SKM-1 treated with dmso at 0.1 percent for 144 hours (cell line): ENCODE results near the gene MPZL2.

Source experiments
- DNase-seq: peaks from one replicate; lab custom pipeline; 2025; ENCODE audit not compliant: unreplicated experiment; lab: John Stamatoyannopoulos, UW

MPZL2 gene

GRCh38 chr11:118243993-118244762, 19.9 kb downstream of the MPZL2 start:
- DNase-seq: no peak

DNA sequence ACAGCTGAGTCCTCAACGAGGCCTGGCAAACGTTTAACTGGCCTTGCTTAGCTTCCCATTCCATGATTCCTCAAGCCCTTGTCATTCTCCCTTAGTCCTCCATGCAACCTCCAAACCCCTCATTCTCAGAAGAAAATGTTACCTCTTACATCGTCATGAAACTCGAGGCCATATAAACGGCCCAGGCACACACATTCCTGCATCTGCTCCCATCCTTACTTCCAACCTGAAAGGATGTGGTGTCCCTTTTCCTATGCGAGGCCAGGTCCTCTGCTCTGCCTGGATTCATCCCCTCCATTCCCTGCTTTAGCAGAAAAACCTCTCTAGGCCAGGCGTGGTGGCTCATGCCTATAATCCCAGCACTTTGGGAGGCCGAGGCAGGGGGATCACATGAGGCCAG, 20.9 kb downstream of the MPZL2 start:
- no peak for DNase-seq

GRCh38 chr11:118241764-118242098, 22.4 kb downstream of the MPZL2 start:
- no peak for DNase-seq

GRCh38 chr11:118240999-118241763, 22.9 kb downstream of the MPZL2 start:
- DNase-seq: peak; percentile 85

DNA sequence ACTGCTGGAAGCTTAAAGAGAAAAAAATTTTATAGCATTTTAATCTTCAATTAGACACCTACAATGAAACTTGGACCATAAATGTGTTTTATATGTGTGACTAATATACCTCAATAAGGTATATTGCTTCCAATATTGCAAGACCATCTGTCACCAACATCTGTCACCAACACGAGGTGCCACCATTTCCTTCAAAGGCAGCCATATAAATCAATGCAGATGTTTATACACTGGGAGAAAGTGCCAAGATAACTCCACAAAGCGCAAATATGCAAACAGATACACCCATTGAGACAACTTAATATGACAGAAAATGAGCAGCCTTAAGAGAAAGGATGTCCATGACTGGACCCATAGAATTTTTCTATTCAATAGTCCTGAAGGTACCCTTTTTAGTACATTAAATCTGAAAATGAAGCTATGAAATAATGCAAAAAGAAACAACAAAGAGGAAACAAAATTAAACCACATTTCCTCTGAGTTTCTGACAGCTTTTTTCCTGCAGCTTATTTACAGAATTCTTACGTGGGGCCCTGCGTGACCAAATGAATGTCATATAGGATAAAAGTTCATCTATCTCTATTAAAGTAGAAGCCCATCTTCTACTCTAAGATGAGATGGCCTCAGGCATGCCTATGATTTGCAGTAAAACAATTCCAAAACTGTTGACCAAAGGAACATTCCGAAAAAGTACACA, 24.4 kb downstream of the MPZL2 start:
- no peak for DNase-seq

- peak; percentile 47 for DNase-seq
These were observed 25.2 kb downstream of the MPZL2 start for GRCh38 chr11:118238929-118239328.

DNA sequence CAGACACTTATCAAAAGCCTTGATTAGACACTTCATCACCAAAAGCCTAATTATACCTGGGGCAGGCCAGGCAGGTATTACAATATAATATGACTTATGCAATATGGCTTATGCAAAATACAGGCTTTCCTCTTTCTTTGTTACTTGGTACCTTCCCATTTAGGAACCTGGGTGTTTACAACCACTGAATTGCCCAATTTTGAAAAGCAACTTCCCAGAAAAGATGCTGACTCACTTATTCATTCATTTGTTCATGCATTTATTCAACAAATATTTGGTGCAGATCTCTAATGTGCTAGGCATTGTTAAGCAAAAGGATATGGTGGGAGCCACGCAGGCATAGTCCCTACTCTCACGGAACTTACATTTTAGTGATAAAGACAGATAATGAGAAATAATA, 25.7 kb downstream of the MPZL2 start:
- peak; percentile 73 for DNase-seq

DNA sequence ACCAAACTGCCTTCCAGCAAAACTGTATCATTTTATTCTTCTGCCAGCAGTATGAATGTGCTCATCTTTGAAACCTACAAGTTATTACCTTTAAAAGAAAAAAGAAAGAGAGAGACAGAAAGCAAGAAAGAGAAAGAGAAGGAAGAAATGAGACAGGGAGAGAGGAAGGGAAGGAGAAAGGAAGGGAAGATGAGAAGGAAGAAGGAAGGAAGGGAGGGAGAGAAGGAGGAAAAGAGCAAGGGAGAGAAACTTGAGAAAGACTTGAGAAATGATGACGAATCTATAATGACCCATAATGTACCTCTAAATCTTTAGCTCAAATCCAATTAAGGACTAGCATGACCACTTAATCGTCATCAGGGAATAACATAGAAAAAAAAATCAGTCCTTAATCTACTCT, 27.9 kb downstream of the MPZL2 start:
- no peak for DNase-seq

DNA sequence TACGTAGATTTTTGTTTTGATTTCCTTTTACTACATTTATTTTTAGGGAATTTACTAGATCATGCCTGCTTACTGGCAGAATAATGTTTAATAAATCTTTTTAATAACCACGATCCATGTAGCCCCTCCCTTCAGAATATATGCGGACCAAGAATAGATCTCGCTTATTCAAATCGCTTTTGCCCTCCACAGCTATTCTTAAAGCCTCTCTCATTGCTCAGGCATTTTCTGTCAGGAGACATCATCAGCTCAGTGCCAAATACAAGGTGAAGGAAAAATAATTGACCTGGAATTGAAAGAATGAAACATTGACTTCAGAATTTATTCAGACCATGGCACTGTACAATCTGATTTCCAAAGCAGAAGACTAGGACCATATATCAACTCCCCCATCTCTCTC, 29.3 kb downstream of the MPZL2 start:
- no peak for DNase-seq

DNA sequence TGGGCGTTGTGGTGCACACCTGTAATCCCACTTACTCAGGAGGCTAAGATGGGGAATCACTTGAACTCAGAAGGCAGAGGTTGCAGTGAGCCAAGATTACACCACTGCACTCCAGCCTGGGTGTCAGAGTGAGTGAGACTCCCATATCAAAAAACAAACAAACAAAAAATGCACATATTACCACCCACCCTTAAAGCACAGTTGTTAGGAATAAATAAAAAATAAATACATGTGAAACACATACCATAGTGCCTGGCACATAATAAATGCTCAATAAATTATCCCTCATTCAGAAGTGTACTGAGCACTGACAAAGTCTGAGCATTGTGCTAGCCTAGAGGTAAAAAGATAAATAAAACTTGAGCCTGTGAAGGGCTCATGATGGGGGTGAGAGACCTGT, 30.2 kb downstream of the MPZL2 start:
- no peak for DNase-seq

- DNase-seq: no peak
These were observed 30.7 kb downstream of the MPZL2 start for GRCh38 chr11:118233377-118233776.

DNA sequence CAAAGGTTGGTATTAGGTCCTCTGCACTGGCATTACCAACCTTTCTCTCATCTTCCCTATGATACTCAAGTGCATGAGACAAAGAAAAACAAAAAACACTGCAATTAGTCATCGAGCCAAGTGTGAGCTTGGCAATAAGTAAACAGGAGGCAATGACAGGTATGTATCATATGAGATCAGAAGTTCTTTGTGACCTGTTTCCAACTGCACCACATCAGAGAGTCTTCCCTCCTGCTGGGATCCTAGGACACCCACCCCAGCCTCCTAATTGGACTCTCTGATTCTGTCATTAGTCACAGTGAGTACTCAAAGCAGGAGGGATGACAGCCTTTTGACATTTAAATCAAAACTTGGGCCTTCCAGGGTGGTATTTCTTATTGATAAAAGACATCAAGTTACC, 31.4 kb downstream of the MPZL2 start:
- no peak for DNase-seq

DNA sequence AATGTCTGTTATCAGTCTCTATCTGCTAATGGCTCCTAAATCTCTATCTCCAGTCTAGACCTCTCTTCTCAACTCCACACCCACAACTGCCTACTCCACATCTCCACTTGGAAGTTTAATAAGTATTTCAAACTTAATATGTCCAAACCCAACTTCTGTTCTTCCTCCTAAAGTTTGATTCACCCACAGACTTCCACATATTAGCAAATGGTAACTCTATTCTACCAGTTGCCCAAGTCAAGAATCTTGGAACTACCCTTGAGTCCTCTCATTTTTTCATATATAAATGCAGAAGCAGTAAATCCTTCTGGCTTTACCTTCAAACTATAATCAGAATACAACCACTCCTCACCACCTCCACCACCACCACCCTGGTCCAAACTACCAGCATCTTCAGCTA, 32.6 kb downstream of the MPZL2 start:
- DNase-seq: no peak

GRCh38 chr11:118230088-118230487, 34.0 kb downstream of the MPZL2 start:
- DNase-seq: no peak

DNA sequence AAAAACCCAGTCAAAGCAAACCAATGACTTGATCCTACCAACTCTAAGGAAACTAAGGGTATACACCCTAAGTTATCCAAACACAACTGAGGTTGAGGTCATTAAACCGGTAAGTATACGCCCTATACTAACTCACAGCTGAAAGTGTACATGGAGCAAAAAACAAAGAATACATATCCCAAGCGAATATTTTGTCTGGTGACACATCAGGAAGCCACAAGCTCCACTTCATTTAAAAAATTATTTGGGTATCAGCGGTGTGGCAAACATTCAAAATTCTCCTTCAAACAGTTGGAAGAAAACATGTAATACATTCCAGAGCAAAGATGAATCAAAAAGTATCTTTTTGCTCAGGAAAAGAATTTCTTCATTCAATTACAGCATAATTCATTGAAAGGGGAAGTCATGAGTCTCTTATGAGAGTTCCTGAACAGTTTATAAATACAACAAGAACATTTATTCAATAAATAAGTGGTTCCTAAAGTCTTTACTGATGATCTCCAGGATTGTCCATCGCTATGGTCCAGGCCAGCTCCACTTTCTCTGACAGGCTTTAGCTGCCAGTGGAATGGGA, 34.7 kb downstream of the MPZL2 start:
- DNase-seq: no peak

DNA sequence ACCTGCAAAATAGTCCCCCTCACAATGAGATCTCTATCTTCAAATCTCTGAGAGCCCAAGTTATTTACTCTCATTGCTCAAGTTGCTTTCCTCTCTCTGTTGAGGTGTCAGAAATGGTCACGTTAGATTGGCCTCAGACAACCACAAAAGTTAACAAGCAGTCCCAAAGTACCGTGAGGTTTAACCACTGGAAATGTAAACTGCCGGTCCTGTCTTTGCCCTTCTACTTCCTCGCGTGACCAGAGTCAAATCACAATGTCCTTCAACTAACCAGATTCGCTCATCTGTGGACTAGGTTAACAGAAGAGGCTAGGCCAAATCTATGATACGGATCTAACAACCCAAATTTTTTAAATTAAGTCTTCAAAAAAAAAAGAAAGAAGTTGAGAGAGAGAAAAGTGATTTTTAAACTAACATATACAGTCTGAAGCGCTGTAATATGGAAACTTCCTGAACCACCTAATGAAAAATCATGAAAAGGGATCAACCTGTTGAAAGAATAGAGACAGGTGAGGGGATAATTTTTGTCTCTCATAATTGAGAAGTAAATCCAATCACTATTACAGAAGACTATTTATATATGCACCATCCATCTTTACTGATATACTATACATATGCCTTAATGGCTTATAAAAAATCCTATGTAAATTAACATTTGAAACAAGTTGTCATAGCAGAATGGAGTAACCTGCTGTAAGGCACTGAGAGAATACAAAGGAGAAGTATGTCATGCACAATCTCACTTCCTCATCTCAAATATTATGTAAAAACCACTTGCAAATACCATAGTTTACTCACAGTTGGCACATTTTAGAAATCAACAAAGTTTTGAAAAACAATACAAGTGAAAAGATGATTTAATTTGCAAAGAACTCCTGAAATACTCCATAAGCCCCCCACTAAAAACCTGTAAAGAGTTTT, 36.0 kb downstream of the MPZL2 start:
- peak; percentile 90 for DNase-seq

GRCh38 chr11:118226781-118227180, 37.3 kb downstream of the MPZL2 start:
- no peak for DNase-seq

- no peak for DNase-seq
These were observed 37.8 kb downstream of the MPZL2 start for GRCh38 chr11:118226296-118226695.

DNA sequence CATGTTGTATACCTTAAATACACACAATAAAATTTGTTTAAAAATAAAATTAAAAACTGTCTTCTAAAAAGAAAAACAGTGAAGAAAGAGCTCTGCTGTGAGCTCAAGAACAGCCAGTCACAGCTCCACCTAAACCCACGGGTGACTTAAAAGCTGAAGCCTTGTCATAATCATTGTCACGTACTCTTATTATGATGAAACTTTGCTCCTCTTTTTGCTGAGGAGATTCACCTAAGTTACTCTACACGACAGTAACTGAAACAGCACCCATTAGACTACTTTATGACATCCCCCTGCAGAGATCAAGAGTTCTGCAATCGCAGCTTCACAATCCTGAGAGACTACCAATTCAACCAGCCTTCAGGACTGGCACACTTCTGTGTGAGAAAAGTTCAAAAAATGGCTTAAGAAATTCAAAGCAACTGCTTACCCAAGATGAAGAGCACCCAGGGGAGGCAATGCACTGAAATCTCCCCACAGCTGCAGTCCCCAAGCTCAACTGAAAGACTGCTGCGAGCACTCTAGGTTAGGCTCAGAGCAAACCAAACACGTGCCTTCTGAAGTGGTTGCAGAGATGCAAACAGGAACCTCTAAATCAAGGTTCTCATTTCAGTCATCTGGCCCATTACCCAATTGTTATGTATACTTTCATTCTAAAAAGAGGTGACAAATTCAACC, 39.4 kb downstream of the MPZL2 start, which contains the start of gene JAML:
JAML (minus strand) TSS at position 501 of the 678 bp plus-strand sequence. CDS start 10,145 bp downstream, outside the sequence.
- peak; percentile 27 for DNase-seq

- no peak for DNase-seq
These were observed 40.1 kb downstream of the MPZL2 start for GRCh38 chr11:118223992-118224391.
